UCSD-AML1 (cell line): ENCODE measurements around the gene C1QTNF8.

Experiments
- DNase-seq: peaks from one replicate; lab custom pipeline; 2025; ENCODE audit not compliant: unreplicated experiment; lab: John Stamatoyannopoulos, UW

The C1QTNF8 gene

GRCh38 chr16:1079786-1080525 lies 16.1 kb downstream of the C1QTNF8 start:
- DNase-seq = no peak

DNA sequence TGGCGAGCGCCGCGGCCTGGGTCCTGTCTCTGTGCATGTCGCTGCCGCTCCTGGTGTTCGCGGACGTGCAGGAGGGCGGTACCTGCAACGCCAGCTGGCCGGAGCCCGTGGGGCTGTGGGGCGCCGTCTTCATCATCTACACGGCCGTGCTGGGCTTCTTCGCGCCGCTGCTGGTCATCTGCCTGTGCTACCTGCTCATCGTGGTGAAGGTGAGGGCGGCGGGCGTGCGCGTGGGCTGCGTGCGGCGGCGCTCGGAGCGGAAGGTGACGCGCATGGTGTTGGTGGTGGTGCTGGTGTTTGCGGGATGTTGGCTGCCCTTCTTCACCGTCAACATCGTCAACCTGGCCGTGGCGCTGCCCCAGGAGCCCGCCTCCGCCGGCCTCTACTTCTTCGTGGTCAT lies 16.7 kb downstream of the C1QTNF8 start:
- DNase-seq = no peak

- DNase-seq = no peak
Observed at GRCh38 chr16:1078579-1079021, 17.4 kb downstream of the C1QTNF8 start.

DNA sequence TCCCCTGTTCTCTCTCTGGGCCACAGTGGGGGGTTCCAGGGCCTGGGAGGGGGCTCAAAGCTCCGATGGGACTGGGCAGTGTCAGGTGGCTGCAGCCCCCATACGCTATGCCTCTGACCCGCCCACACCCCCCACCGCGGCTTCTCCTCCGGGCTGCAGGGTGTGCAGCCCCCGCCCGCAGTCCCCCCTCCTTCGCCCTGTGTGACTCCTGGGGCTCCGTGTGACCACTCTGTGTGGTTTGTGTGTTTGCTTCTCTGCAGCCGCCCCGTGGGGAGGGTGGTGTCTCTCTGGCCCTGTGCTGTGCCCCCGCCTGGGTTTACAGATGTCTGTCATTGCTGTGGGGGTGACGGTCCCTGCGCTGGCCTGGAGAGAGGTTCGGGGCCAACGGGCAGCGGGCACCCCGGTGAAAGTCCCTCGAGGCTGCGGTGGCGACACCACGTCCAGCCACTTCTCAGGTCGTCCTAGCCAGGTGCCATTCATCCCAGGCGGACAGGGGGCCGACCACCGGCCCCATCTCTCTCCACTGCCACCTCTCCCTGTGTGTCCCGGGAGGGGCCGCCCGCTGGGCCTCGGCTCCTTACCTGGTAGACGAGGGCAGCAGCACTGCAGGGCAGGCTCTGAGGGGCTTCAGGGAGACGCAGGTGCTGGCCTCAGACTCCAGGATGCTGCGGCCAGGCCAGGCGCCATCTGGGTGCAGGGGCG lies 18.0 kb downstream of the C1QTNF8 start:
- DNase-seq = no peak

DNA sequence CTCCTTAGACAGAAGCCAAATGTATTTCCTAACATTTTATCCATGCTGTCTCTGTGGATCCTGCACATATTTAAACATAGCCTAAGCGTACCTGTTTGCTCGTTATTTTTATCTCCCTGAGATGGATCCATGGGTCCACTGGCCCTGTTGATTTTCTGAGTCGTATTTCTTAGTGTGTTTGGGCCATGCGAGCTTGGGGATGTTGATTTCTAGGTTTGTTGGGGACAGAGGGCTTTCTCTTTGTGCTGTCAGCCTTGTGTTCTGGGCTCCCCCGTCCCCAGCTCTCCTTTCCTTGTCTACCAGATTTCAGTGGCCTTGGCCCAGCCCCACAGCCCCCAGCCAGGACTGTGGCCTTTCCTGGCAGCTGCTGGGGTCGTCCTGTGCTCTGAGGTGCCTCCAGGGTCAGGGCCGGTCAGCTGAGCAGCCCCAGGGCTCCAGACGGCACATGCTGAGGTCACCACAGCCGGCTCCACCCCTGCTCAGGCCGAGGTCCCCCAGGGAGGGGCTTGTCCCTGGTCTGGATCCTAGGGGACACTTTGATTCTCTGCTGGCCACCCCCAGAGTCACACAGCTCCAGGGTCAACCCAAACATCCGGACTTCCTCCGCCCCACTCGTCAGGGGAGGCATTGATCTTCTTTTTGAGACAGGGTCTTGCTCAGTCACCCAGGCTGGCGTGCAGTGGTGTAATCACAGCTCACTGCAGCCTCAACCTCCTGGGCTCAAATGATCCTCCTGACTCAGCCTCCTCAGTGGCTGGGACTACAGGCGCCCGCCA lies 19.1 kb downstream of the C1QTNF8 start:
- DNase-seq = no peak

DNA sequence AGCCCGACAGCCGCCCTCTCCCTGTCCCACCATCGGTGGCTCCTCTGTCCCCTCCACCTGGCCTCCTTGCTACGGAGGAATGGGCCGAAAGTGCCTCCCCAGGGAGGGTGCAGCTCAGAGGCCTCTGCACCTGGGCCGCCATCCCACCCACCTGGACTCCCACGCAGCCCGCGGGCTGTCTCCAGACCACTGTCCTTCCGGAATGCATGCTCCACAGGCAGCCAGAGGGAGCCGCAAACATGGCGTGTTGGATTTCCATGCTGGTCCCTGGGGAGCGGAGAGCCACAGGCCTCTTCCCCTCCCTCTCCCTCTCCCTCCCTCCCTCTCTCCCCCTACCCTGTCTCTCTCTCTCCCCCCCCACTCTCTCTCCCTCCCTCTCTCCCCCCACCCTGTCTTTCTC lies 20.5 kb downstream of the C1QTNF8 start:
- no peak for DNase-seq

- no peak for DNase-seq
Observed at GRCh38 chr16:1074379-1074649, 21.7 kb downstream of the C1QTNF8 start.

DNA sequence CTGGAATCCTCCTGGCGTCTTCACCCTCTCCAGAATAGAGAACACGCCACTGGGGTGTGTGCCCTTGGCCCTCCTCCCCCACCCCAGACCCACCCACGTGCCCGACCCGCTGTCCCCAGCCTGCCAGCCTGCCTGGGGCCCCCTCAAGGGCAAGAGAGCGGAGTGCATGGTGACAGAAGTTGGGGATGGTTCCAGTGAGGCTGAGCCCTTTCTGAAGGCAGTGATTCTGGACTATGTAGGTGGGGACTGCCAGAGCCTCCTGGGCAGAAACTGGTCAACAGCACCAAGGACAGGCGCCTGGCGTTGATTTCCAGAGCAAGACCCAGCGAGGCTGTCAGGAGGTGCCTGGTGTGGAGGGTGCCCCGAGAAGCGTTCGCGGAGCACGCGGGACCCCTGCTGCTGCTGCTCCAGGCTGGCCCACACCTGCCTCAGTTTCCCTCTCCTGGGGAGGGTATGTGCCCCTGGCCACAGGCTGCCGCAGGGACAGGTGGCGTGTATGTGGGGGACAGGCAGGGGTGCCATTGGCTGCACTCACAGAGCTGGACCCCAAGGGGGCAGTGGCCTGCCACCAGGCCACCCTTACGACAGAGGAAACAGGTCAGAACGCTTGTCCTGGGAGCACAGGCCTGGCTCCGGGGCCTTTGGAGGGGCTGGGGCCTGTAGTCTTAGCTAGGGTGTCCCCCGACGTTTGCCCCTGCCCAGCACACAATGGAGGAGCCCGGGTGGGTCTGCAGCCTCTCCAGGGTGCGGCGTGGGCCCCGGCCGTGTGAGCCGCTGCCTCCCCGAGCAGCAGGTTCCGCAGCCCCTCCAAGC lies 22.3 kb downstream of the C1QTNF8 start:
- no peak for DNase-seq

DNA sequence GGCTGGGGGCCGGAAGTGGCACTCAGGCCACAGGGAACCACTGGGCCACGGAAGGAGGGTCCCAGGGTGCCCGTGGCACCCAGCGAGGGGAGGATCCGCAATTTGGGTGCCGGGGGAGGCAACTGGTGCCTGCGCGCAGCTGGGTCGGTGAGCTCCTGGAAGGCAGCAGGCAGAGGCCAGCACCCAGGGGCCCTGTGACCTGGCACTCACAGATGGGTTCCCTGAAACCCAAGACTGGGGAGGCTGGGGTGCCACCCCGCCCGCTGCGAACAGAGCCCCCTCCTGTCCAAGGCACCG lies 22.8 kb downstream of the C1QTNF8 start:
- DNase-seq = no peak

DNA sequence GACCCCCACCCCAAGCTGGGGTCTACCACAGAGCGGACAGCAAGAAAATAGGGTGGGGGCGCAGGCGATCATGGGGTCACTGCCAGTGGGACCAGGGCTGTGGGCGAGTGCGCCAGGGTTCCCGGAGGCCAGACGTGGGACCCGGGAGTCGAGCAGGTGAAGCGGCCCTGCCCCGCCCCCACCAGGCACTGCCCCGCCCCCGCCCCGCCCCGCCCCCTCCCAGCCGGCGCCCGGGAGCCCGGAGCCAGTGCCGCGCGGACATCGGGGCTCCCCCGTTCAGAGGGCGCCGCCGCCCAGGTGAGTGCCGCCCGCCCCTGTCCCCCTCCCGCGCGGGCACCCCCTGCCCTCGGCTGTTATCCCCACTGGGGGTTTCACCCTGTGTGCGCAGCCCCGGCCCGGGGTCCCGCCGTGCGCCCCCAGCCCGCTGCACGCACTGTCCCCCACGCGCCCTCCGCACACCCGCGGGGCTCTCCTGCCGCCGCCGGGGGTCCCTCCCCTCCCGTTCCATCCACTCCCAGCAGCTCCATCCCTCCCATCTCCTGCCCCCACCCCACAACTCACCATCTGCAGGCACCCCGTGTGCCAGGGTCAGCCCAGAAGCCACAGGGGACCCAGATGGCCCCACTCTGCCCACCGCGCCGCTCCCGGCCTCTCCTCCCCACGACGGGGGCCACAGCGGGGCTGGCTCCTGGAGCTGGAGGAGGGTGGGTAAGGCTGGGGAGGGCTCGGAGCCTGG lies 23.4 kb downstream of the C1QTNF8 start, which contains the start of gene SSTR5:
Gene SSTR5 (plus strand): TSS at position 222 of the 736 bp plus-strand sequence. CDS start 6,122 bp downstream, outside the sequence.
- no peak for DNase-seq

- DNase-seq = no peak
Observed at GRCh38 chr16:1071561-1072225, 24.4 kb downstream of the C1QTNF8 start.

GRCh38 chr16:1070864-1071408 lies 25.1 kb downstream of the C1QTNF8 start:
- no peak for DNase-seq

- DNase-seq = no peak
Observed at GRCh38 chr16:1070084-1070863, 25.8 kb downstream of the C1QTNF8 start.

DNA sequence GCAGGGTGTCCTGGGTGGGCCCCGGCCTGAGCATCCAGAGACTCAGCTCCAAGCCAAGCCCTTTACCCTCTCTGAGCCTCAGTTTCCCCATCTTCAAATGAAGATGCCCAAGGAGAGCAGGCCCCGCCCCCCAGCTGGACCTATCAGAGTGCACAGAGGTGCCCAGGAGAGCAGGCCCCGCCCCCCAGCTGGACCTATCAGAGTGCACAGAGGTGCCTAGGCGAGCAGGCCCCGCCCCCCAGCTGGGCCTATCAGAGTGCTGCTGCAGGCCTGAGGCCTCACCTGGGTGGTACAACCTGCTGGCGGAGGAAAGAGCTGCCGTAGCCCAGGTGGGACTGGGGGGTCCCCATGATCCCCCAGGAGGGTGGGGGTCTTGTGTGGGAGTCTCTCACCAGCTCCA lies 26.9 kb downstream of the C1QTNF8 start:
- no peak for DNase-seq

DNA sequence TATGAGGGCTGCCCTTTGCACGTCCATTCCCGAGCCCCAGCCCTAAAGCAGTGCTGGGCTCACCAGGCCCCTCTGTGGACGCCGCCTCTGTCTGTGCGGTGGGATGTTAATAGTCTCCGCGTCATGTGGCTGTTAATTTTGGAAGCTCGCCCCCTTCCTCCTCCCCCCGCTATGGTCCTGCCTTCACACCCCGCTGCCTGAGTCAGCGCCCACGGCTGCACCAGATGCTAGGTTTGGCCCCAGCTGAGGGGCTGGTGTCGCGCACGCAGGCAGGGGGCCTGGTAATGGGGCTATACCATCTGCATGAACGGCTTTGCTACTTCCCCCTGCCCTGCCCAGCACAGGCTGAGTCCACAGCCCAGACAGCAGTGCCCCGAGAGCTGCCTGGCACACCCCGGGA lies 27.6 kb downstream of the C1QTNF8 start:
- DNase-seq = no peak

GRCh38 chr16:1067629-1068028 lies 28.4 kb downstream of the C1QTNF8 start:
- DNase-seq = no peak

DNA sequence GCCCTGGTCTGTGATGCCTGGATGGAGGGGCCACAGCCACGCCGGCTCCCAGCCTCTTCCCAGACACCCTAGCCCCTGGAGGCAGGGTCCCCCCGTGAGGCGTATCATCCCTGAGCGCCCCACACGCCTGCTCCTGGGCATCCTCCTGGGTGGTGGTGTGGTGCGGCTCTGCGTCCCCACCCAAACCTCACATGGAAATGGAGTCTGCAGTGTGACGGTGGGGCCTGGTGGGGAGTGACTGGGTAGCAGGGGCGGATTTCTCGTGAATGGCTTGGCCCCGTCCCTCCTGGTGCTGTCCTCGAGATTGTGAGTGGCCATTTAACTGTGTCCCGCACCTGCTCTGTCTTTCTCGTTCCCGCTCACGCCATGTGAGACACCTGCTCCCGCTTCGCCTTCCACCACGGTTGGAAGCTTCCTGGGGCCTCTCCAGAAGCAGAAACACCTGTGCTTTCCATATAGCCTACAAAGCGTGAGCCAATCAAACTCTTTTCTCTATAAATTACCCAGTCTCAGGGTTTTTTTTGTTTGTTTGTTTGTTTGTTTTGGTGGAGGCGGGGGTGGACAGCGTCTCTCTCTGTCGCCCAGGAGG lies 29.4 kb downstream of the C1QTNF8 start:
- DNase-seq = no peak

GRCh38 chr16:1065469-1066128 lies 30.4 kb downstream of the C1QTNF8 start:
- DNase-seq = no peak
